Stimulated activated CD4-positive, alpha-beta T cell treated with anti-CD3 and anti-CD28 coated beads, Interleukin-12 subunit alpha, Interleukin-12 subunit beta, amount 100 ng/mL, for 48 hours (primary cell): Measurements from ENCODE around the gene NAA60.
A peak's percentile ranks its signal among the peaks of the same experiment; 100 is the strongest.

ENCODE experiments used
- DNase-seq, 3 donors: peaks; one replicate each; pipeline ENCODE4 v3.0.0-alpha.2; 2020; ENCODE audit warnings: low read depth in 2 of 3, low spot score in 1 of 3

NAA60 gene

DNA sequence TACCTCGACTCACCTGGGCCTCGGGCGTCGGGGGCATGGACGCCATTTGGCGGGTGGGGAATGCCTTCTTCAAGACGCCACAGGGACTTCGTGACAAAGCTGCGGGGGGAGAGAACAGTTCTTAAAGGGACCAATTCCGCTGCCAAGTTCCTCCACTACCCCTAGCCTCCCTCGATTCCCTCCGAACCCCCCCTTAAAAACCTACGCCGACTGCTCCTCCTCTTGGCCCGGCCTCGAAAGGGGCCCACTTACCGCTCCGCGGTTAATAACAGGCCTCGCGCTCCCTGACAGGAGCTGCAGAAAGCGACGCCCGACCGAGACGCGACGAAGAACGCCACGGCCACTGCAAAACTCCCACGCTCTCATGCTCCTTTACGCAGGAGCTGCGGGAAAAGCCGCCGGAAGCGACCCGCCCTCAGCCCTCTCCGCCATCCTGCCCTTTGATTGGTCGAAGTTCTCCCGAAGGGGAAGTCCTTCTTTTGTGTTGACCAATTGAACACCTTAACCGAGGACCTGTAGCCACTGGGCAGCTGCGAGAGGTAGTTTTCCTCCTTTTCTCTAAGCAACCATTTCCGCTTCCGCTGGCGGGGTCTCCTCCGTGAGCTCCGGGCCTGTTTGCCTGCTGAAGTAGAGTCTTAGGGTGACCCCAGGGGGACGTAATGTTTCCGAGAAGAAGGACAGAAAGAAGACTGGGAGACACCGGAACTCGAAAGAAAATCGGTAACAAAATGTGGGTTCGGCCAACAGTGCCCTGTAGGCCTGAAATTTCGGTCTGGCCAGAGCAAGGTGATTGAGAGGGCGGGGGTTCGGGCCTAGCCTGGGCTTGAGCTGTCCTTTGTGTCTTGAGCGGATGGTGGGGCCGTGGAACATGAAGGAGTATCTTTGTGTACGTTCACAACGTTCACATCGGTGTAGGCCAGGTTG, at the start of gene NAA60, which contains the start of gene ZNF597:
TSS of gene NAA60 (plus strand) at position 573 of the 924 bp plus-strand sequence. CDS start 32,548 bp downstream, outside the sequence.
TSS of gene ZNF597 (minus strand) at position 397 of the 924 bp plus-strand sequence. CDS start at position 46, 351 bp downstream.
- peak; percentile 70 to 76 (median 75) for DNase-seq

DNA sequence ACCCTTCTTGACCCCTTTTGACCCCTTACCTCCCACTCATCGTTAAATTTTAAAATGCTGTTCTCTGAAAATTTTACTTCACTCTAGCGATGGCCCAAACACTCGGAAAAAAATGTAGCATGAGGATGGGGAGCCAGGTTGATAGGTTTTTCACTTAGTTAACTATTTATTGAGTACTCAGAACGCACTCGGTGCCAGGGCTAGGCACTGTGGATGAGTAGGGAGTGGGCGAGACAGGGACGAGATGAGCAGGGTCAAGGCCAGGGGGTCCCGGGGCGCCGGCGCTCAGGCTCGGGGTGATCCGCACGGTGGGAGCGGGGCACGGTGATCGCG, 43.1 kb upstream of the NAA60 start:
- no peak for DNase-seq

DNA sequence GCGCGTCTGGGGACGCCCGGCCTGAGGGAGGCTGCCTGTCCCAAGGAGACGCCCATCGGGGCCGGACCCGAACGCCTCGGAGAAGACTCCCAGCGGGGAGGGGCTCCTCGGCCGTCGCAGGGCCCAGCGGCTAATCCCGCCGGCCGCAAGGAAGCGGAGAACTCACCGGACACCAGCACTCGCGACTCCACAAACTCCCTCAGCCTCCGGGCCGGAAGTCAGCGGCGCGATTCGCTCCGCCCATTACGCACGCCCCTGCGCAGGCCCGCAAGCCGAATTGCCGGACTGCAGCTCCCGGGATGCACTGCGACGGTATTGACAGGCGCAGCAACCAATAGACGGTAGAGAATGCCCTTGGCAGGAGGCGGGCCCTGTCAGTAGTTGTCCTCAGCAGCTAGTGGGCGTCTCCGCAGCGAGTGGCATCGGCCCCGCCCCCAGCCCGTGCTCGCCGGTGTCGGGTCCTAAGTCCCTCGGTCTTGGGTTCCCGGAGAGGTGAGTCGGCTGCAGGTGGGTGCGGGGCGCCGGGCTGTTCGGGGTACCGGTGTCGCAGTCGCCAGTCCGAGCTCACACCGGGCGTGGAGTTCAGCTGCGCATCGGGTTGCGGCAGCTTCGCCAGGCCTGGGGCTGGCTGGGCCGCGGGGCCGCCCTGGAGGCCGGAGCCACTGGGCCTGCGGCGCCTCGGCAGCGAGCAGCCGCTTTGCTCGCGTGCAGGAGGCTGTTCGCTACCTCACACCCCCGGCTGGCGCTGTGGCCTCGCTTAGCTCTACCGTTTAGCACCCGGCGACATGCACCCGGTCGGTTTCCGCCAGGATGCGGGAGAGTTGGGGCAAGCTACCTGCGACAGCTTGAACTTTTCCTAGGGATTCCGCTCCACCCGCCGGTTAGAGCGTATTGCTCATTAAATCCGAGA, 42.4 kb upstream of the NAA60 start, which contains the start of the genes ZNF174 and ZSCAN32:
TSS of gene ZNF174 (plus strand) at position 437 of the 910 bp plus-strand sequence. CDS start 790 bp downstream, outside the sequence.
TSS of gene ZSCAN32 (minus strand) at position 226 of the 910 bp plus-strand sequence. CDS start 3,447 bp downstream, outside the sequence.
- DNase-seq, result peak; percentile 97 to 99 (median 99)

DNA sequence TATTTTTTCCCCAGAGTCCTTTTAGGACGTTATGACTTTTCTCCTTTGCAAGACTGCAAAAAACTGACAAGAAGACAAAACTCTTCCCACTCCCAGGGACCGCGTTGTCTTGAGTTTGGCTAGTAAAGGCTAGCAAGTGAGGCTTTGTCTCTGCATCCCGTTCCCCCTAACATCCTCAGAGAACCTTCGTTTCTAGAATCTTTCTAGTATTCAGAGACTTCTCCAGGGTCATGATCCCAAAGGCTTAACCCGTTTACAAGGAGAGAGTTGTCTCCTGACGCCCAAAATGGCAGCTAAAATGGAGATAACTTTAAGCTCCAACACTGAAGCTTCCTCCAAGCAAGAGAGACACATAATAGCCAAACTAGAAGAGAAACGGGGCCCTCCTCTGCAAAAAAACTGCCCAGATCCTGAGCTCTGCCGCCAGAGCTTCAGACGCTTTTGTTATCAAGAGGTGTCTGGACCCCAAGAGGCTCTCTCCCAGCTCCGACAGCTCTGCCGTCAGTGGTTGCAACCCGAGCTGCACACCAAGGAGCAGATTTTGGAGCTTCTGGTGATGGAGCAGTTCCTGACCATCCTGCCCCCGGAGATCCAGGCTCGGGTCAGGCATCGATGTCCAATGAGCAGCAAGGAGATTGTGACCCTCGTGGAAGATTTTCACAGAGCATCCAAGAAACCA, 41.6 kb upstream of the NAA60 start:
- DNase-seq, result no peak

DNA sequence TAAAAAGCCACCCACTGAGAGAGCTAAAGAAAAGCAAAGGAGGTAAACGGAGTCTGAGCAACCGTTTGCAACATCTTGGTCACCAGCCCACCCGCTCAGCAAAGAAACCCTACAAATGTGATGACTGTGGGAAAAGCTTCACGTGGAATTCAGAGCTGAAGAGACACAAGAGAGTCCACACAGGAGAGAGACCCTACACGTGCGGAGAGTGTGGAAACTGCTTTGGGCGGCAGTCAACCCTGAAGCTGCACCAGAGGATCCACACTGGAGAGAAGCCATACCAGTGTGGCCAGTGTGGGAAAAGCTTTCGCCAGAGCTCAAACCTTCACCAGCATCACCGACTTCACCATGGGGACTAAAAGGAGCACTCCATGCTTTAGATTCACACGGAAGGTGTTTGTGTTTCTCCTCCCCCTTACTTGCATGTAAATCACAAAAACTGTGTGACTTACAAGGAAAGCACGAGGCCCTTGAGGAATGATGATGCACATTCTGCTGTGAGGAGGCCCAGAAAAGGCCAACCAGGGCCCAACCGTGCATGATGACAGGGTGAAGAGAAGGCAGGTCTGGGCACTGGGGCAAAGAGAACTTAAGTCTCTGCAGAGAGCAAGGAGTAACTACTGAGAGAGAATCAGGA, 34.8 kb upstream of the NAA60 start:
- no peak for DNase-seq

DNA sequence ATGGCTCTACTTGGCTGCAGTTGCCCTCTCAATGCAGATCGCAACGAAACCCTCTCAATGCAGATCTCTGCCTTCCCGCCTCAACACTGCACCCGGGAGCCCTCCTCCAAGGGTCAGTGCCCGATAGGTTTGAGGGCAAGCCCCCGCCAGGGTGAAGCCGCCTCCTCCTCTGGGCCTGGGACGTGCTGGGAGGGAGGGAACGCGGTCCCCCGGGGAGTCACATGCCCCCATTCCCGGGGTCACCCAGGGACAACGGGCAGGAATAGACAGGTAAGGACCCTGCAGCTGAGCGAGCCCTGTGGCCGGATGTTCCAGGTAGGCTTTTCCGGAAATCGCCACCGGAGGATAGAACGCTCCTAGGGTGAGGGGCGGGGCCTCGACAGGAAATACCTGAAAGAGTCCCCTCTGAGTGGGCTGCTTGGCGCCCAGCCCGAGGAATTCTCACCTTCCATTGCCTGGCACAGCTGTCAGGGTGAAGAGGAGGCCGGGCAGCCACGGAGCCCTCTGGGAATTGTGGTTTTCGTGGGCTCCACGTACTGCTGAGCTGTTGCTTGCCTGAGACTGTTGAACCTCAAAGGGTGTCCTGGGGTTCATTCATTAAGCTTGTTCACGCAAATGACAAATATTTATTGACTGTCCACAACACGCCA, 29.6 kb upstream of the NAA60 start:
- DNase-seq, result no peak

DNA sequence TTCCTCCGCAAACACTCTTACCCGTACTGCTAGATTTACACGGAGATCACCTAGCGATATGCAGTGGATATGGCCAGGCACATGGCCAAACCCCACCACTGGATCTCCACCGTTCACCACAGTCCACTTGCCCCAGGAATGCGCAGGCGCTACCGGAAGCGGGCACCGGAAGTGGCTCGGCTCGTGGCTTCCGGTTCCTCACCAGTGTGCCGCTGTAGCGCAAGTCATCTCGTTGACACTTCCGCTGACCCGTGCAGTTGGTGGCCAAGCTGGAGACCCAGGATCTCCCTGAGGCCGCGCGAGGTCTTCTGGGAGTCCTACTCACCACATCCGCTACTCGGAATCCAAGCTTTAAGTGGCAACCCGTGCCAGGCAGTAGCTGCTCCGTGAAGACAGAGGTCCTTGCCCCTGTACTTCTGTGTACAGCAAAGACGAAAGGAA, 11.7 kb upstream of the NAA60 start:
- DNase-seq, result peak; percentile 49 to 60 (median 53)

DNA sequence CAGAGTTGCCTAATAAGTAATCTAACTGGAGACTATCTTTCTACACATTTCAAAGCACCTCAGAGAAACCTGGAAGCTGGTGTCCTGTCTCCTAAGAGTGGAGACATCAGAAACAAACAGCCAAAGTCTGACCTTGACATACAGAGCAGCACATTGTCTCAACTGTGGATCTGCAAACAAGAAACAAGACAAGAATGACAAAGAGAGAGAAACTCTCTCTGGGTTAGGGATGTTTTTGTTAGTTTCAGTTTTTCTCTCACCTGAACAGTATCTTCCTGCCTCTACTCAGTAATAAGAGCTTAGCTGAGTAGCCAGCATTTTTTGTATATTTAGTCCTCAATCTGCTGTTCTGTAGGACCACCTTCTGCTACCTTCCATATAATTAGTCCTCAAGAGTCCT, 9.1 kb upstream of the NAA60 start:
- no peak for DNase-seq

DNA sequence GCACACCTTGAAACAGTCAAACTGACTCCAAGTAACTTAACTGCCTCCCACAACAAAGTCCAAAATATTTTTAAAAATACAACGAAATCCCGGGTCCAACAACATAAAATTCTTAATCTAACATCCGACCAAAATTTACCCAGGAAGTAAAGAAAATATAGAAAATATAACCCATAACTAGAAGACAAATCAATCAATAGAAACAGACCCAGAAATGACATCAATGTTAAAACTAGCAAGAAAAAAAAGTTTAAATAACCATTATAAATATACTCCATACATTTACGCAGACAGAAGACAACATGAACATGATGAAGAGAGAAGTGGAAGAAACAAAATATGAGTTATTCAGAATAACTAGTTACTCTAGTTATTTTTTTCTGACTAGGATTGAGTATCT, 3.8 kb upstream of the NAA60 start:
- no peak for DNase-seq

DNA sequence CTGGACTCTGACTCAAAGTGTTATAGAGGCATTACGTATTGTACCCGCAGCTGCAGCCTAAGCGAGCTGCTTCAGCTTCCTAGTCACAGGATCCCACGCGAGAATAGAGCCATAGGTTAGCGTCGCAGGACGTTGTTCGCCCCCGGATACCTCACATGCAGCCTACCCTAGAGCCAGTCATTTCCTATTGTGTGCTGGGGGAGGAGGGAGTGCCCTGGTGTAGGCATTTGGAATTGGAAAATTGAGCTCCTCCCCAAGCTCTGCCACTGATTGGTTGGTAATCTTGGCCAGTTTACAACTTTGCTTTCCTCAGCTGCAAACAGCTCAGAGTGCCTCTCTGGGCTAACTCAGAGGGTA, 530 bp downstream of the NAA60 start:
- peak in 2 of 3 donors; percentile 27 to 44 for DNase-seq

DNA sequence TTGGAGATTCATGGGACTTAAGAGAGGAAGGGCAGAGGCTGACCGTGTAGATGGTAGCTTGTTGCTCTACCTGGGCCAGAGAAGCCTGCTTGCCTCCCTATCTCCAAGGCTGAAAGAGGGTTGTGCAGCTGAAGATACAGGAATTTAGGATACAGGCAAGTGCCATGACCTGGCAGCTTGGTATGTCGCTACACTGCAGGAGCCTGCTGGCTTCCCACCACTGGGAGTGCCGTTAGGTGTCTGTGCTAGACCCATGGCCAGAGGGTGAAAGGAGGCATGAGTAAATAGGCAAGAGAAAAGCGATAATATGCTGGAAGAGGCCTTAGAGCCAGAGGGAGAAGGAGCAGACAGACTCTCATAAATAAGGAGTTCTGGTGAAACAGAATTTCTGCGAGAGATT, 10.6 kb downstream of the NAA60 start:
- DNase-seq, result no peak

DNA sequence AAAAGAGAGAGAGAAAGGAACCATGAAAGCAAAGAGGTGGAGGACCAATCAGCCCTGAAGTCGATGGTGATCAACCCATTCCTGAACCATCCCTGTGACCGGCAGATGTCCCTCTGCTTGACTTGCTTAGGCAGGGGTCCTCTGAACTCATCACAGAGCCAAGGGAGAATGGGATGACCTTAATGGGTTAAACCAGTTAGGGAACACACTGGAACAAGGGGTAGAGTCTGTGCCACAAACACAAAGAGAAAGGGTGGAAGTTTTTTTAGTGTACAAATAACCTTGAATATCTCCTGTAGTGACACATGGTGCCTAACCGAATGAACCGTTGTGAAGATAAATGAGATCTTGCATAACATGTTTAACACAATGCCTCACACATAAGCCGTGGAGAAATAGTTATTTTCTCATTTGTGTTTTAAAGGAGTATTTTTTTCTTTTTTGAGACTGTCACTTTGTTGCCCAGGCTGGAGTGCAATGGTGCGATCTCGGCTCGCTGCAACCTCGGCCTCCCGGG, 11.2 kb downstream of the NAA60 start:
- DNase-seq, result no peak

DNA sequence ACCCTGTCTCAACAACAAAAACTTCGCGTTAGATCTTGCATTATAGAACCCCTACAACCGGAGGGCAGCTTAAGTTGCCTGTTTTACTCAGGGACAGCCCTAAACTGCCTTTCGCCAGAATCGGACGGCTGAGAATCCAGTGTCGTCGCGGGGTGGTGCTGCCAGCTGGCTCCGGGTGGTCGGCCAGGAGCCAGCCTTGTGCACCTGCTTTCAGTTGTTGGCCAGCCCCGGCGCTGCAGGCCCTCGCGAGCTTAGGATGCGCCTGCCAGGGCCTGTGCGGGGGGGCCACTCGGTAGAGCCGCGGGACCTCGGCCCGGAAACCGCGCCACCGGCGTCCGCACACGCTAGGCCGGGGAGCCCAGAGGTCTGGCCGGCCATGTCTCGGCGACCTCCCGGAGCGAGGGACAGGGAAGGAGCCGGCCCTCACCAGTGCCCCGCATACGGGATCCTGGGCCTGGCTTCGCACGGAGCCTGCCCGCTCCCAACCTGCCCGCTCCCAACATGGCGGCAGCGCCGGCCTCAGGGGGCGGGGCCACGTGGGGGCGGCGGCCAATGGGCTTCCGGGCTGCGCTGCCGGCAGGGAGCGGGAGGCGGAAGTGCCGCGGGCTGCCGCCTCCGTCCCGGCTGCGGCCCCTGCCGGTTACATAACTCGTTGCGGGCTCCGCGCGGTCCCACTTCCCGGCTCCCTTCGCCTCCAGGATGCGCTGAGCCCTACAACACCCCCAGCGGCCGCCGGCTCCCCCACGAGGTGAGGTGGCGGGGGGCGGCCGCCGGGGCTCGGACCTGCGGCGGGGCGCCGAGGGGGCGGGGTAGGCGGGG, 14.2 kb downstream of the NAA60 start:
- DNase-seq, result peak; percentile 74 to 87 (median 80)

DNA sequence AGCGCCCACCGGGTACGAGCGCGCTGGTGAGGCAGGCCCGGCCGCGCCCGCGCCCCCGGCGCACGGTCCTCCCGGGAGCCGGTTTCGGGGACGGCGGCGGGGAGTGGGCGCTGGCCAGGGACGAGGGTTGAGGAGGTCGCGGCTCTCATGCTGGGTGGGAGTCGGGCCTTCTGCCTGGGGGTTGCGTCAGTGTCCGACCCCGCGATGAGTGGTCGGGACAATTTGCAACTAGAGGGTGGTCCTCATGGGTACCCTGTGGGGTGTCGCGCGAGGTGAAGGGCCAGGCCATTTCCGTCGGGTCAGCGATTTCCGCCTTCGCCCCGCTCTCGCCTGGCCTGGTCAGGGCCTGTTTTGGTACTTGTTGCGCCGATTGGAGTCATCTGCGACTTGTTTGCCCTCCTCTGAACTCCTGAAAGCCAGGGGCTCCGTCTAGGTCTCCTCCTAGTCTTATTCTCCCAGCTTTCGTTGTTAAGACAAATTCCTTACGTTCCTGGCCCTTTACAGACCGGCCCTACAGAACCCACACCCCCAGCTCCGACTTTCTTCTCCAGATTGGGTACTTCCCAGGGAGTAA, 14.9 kb downstream of the NAA60 start:
- DNase-seq, result no peak

DNA sequence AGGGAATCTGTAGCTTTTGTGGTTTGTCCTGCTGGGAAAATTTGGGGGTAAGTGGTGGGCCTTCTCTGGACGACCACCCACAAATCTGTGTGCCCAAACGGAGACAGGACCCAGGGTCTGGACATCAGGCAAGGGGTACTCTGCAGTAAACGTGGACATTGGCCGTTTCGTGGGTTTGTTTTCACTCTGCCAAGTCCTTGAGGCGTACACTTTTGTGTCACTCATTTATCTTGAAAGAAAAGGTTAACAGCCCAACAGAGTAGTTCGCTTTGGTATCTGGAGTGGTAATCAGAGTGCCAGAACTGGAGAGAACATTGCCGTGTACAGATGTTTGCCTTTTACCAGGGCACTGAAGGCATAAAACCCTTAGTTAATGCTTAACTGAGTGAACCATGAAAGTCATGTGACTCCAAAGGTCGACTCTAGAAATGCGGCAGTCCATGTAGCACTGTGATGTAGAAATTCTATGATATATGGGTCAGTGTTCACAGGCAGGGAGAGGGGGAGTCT, 15.4 kb downstream of the NAA60 start:
- no peak for DNase-seq

DNA sequence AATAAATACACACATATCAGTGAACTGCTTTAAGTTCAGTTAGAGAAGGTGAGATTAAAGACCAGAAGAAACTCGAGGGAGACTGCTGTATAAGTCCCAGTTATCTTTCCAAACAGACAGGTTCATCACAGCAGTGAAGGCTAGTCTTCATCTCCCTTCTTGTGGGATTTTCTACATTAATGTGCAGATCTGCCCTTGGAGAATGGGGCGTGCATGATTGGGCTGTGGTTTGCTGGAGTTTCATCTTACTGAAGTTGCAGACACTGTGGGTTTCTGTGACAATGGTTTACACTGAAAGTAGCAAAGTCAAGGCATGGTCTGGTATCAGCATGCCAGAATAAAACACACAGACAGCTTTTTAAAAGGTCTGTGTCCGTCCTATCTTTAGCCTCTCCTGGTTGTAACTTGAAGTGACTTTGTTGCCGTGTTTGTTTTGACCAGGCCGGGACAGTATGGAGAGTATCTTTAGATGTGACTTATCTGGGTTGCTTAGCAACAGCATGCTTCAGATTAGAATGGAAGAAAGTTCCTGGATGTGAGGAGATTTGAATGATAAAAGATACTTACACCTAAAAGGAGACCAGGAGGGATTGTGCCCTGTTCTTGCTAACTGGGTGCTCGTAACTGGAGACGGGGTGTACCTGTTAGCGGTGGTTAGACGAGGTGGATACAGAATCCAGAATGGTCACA, 16.1 kb downstream of the NAA60 start:
- DNase-seq, result no peak

DNA sequence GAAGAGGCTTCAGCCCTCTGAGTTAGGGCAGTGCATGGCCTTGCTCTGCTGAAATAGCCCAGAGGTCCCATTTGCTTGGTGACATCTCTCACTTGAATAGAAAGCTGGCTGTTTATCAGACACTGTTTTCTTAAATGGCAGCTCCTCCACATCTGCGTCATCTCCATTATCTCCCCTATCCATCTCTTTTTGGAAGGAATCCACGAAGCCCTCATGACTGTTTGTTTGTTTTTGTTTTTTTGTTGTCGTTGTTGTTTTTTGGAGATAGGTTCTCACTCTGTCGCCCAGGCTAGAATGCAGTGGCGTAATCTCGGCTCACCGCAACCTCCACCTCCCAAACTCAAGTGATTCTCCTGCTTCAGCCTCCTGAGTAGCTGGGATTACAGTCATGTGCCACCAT, 16.6 kb downstream of the NAA60 start:
- DNase-seq, result no peak

DNA sequence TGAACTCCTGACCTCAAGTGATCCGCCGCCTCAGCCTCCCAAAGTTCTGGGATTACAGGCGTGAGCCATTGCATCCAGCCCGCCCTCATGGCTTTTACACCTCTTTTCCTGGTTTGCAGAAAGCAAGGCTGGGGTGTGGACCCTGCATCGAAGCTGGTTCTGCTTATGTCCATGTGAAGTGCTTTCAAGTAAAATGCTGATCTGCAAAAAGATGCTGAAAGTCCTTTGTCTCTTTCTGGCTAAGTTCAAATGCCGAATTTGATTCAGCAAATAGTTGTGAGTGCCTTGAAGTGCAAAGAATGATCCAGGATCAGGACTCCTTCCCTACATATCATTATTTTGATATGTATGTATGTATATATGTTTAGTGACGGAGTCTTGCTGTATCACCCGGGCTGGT, 17.1 kb downstream of the NAA60 start:
- no peak for DNase-seq
